Measurements from ENCODE around the gene ADAM29.
"Not testable (repeated sequence)": the region's sequence is repeated elsewhere in the genome, so short reads cannot be mapped to it uniquely, and the experiment has no call there.

The ADAM29 gene

DNA sequence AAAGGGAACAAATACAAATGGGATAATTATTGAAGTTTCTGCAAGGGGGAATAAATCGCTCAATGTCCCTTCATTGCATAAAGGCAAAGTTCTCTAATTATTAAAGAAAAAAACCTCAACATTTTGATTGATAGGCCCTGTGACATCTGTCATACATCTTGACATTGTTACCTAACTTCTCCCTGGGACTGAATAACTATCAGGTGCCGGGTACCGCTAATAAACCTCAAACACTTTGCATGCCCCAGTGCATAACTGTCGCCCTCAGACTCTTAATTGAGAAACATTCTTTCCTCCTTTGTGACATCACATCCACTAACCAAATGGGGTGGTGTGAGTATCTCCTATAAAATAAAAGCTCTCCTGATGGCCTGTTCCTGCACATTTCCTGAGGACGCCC lies at the start of gene ADAM29:
ADAM29 (plus strand) TSS at position 301 of the 400 bp plus-strand sequence. CDS start 57,168 bp downstream, outside the sequence.
- no peak for DNase-seq (ENCODE audit: low spot score)

DNA sequence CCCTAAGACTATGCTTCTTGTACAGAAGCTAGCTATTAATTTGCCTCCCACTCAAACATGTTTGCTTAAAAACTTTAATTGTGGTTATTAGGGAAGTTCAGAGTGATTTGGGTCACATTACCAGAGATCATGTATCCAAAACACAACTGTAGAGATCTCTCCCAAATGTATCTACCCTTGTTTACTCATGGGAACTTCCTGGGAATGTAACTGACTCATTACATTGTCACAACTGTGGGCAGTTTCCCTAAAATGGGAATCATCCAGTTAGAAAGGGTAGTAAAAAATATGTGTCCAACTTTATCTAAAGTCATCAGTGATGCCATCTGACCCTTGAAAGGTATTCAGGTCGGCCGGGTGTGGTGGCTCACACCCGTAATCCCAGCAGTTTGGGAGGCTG lies 48.8 kb upstream of the ADAM29 start:
- DNase-seq (ENCODE audit: low spot score), result no peak

DNA sequence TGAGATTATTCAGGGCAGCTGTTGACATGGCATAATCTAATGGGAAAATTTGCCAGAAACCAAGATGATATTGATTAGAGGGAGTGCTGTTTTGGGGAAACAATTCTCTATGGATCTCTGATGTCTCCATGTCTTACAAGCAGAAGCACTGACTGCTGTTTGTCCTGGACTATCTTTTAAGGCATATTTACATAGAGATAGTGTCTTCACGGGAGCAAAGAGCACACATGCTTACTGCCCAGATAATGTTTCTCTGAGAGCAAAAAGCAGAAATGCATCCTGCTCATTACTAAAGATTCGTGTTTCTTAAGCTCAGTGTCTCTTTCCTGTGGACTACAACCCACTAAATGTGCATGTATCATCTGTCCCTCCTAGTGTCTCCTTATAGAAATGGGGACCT lies 47.8 kb upstream of the ADAM29 start:
- no peak for DNase-seq (ENCODE audit: low spot score)

DNA sequence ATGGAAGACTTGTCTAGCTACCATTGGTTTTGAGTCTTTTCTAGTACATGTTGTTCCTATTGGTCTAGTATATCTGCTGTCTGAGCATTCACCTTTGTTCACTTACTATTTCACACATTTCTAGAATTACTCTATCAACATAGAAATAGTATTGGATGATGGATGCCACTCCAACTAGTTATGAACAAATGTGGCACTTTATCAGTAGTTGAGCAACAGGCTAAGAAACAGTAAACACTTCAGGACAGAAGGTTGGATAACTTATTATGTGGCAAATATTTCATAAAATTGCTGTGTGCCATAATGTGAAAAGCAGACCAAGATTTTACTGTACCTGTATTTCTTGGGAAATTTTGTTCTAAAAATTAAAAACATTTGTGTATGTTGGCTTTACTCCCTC lies 46.8 kb upstream of the ADAM29 start:
- DNase-seq (ENCODE audit: low spot score), result no peak

DNA sequence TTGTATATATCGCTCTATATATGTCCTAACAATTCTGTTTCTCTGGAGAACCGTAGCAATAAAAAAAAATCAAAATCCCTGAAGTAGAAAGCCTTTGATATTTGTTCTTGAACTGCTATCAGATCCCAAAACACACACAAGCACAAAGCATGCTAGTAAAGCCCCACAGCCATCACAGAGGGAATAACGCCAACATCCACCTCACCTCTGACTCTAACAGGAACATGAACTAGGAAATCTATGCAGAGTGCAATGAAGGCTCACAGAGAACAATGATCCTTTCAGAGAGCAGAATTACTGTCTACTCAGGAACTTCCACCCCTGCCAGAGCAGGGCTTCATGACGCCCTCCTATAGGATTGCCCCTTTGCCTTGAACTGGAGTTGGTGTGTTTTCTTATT lies 45.0 kb upstream of the ADAM29 start:
- not testable (repeated sequence) for DNase-seq (ENCODE audit: low spot score)

DNA sequence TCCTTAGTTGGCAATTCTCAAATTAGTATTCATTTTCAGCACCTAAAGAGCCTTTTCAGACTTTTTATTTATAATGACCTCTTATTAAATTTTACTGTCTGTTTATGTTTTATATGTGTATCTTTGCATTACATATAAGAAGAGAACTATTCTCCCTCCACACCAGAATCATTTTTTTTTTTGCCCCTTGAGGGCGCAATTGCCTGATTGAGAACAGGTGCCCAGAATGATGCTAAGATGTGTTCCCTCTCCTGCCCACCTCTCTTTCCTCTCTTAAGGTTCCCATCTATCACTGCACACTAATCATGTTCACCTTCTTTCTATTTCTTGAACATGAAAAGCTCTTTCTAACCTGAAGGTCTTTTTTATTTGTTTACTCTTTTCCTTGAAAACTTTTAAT lies 44.2 kb upstream of the ADAM29 start:
- no peak for DNase-seq (ENCODE audit: low spot score)

DNA sequence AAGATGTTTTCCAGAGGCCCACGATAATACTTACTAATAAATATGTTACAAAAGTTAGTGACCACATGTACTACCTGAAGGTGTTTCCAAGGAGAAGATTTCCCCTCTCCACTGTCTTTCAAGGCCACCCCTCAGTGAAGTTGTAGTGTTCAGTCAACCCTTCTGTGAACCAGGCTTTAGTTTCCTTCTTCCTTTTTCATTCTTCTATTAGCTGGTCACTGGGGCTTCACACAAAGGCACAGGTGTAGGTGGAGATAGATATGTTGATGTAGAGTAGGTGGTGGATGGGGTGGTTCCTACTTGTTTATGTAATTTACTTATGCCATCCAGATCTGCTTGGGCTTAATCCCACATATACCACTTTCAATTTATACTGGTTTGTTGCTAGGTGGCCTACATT lies 43.3 kb upstream of the ADAM29 start:
- DNase-seq (ENCODE audit: low spot score), result no peak

DNA sequence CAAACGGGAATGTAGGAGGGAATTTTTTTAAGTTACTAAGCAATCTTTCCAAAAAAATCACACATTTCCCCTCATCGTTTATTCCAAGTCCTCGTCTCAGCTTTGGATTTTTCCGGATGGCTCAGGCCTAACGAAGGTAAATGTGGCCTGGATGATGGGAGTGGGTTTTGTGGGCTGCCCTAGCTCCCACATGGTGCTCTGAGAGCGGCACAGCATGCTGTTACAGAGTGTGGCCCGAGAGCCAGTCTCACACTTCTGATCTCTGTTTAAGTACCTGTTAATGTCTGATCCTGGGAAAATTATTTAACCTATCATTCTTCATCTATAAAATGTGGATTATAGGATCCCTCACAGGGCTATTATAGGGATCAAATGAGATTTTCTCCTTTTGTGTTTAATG lies 38.2 kb upstream of the ADAM29 start:
- no peak for DNase-seq (ENCODE audit: low spot score)

DNA sequence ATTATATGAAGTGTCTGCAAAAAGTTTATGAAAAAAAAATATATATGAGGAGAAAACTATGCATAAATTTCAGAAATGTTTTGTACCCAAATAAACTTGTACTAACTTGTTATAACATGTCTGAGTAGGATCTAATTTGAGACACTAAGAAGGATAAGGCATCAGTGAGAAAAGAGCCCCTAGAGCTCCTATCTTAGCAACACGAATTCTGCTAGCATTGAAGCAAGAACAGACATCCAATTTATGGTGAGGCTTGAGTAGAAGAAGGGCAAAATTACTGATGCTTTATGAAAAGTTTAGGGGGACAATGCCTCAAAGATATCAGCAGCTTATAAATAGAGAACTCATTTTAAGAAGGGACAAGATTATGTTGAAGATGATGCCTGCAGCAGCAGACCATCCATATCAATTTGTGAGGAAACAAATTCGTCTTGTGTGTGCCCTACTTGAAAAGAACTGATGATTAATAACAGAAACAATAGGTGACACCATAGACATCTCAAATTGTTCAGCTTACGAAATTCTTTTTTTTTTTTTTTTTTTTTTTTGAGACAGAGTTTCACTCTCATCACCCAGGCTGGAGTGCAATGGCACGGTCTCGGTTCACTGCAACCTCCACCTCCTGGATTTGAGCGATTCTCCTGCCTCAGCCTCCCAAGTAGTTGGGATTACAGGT lies 35.7 kb upstream of the ADAM29 start:
- no peak for DNase-seq (ENCODE audit: low spot score)

DNA sequence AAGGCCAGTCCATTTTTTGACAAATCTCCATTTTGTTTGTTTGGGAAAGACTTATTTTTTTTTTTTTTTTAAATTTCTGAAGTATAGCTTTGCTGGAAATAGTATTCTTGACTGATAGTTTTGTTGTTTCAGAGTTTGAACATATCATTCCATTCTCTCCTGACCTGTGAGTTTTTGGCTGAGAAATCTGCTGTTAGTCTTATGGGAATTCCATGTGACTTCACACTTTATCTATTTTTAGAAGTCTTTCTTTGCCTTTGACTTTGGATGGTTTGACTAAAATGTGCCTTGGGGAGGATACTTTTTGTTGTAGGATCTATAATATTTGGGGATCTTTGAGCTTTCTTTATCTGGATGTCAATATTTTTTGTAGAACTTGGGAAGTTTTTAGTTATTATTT lies 10.7 kb upstream of the ADAM29 start:
- no peak for DNase-seq (ENCODE audit: low spot score)

DNA sequence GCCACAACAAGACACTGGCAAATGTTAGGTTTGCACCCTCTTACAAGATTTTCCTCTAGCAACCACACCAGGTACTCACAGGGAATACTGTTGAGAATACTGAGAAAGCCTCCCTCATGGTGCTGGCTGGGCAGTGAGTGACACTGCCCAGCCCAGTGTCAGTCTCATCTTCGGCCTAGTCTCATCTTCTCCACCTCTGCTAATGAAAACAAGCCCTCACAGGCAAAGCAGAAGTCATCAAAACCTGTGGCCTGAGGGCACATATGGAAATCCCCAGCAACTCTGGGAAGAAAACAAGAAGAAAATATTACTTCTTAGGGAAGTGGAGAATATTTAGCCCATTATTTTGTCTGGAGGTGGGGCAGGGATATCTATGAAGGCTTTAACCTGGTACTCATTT lies 7.9 kb upstream of the ADAM29 start:
- no peak for DNase-seq (ENCODE audit: low spot score)

DNA sequence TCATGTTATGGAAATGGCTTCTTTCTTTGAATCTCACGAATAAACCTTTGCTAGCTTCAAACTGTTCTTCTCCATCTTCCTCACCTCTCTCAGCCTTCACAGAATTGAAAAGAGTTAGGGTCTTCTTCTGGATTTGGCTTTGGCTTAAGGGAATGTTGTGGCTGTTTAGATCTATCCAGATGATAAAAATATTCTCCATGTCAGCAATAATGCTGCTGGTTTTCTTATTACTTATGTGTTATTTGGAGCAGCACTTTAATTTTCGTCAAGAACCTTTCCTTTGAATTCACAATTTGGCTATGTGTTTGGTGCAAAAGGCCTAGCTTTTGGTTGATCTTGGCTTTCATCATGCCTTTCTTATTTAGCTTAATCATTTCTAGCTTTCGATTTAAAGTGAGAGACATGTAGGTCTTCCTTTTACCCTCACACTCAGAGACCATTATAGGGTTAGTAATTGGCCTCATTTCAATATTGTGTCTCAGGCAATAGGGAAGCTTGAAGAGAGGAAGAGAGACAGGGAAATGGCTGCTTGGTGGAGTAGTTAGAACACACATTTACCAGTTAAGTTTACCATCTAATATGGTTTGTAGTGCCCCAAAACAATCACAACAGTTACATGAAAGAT lies 5.1 kb upstream of the ADAM29 start:
- no peak for DNase-seq (ENCODE audit: low spot score)

DNA sequence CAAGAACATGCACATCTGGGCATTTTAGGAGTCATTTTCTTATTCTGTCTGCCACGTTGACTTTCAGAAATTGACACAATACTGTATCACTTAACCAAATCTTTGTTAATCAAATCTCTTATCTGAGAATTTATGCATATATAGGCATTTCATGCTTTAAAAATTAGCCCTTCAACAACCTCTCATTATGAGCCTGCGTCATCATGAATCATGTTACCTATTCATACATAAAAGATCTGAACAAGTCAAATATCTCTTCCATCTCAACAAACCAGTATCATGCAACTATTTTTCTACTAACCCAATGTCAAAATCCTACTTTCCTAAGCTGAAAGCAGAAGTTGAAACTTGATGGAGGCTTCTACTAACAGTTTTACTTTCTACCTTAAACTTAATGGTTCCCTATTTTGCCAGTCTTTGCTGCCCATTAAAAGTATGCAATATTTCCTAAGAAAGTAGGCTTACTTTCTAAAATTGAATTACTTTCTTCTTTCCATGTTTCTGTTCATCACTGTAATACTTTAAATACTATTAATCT lies 1.8 kb downstream of the ADAM29 start:
- no peak for DNase-seq (ENCODE audit: low spot score)

DNA sequence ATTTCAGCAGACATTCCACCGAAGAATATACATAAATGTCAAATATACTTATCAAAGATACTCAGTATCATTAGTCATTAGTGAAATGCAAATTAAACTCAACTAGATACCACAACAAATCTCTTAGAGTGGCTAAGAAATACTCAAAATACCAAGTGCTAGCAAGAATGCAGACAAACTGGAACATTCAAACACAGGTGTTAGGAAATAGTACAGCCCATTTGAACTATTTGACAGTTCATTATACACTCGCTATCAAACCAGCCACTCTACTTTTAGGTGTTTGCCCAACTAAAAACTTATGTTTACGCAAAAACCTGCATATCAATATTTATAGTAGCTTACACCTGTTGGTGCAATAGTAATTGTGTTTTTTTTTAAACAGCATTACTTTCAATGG lies 8.8 kb downstream of the ADAM29 start:
- no peak for DNase-seq (ENCODE audit: low spot score)

DNA sequence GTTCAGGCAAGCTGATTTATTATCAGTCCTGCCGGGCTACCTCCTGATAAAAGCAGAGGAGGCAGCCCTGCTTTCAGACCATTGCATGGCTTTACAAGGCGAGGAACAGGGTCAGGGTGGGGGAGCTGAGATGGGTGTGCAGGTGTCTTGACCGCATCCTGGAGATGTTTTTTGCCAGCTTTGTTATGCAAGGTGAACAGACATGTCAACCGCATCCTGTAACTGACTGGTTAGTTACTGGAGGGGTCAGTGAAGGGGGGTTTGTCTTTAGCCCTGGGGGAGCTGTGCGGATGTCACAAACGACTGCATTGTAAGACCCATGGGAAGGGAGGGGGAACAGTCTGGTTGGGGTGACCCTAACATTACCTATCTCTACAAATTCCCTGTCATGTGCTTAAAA lies 10.0 kb downstream of the ADAM29 start:
- no peak for DNase-seq (ENCODE audit: low spot score)

DNA sequence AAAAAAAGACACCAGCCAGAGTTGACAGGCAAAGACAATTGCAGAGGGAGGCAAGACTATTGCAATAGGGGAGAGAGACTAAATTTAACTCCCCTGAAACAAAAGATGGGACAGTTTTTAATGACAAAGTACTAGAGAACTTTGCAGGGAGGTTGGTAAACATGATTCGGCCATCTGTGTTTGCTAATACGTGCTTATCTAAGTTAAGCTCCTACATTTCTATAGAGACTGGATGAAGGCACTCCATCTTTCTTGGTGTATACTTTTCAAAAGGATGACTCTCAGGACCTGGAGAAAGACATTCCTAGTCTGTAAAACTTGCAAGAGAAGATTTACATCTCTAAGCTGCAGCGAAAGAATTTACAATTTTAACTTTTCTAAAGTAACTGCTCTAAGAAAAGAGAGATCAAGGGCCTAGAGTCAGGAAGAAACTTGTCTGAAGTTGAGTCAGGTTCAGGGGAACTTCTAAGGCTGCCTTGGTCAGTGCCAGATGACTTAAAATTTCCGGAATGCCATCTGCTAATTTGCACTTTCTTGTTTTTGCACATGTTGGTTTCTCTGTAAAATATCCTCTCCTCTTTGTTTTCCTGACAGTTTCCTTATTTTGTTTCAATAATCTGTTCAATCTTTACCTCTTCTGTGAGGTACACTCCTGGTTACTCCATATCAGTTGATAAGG lies 10.6 kb downstream of the ADAM29 start:
- DNase-seq (ENCODE audit: low spot score), result no peak

DNA sequence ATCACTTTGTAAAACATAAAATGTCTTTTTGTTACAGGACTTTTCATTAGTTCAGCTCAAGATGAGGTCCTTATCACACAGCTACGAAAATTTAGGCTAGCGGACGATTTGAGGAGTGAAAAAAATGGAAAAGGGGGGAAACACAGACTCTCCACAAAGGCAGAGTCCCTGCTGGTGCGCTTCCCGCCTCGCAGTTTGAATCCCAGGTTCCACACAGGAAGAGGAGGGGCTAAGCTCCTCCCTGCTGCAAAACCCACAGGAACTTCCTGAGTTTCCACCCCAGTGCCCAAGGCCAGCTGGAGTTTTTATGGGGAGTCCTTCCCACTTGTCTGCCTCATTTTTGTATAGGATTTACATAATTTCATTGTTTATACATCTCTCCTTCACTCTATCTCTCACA lies 11.2 kb downstream of the ADAM29 start:
- no peak for DNase-seq (ENCODE audit: low spot score)

DNA sequence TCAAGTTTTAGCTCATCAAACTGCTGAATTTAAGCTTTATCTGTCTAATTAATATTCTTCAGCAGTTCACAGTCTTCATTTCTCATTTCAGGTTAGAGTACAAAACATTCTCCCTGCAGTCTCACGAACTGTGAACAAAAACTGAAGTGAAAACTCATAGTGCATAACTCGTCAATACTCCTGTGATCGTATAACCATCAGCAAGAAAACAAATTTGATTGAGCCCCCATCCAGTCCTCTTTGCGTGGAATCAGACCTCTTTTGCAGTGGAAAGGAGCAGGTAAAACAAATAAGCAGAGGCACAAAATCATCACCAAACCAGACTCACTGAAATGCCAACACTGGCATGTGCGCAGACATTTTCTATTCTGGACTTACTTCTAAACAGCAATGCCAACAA lies 12.7 kb downstream of the ADAM29 start:
- no peak for DNase-seq (ENCODE audit: low spot score)

DNA sequence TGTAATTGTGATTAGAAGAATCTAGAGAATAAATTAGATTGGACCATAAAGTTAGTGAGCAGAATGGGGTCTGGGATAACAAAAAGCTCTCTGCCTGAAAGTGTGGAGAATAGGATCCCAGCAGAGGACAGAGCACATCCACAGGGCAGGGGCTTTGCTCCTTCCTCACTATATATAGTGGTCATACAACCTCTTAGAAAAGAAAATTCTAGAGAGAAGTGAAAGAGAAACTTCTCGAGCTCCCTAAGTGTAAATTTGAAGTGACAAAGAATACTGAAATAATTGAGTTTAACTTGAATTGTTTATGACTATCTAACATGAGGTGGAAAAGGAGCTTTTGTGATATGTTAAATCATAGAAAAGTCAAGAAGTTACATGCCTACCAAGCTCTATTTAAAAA lies 14.9 kb downstream of the ADAM29 start:
- no peak for DNase-seq (ENCODE audit: low spot score)

DNA sequence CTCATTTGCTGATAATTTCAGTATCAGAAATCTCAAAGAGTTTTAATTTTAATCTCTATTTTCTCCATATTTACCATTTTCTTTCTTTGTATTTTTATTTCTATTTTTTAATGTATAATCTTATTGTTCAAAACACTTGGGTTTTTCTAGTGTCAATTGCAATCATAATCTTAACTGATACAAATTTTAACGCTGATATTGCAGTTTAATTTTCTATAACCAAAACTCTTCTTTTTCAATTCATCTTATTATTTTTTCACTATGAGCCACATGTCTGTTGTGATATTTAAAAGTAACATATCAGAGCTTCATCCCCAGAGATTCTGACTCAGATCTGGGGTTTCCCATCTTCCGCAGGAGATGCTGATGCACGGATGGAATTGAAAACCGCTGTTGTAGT lies 16.2 kb downstream of the ADAM29 start:
- DNase-seq (ENCODE audit: low spot score), result no peak

DNA sequence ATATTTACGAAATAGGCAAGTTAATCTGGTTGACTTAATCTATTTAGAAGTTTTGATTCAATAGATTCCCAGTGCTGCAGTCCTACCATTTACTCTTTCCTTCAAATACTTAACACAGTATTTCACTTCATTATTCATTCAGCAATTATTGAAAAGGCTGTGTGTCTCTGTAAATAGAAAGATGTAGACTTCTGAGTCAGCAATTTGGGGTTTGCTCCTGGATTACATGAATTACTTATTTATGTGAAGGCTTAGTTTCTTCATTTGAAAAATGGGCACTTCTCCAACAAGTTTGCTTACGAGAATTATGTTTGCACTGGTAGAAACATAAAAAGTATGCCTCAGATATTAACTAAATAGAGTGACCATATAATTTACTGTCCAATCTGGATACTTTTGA lies 17.4 kb downstream of the ADAM29 start:
- no peak for DNase-seq (ENCODE audit: low spot score)

DNA sequence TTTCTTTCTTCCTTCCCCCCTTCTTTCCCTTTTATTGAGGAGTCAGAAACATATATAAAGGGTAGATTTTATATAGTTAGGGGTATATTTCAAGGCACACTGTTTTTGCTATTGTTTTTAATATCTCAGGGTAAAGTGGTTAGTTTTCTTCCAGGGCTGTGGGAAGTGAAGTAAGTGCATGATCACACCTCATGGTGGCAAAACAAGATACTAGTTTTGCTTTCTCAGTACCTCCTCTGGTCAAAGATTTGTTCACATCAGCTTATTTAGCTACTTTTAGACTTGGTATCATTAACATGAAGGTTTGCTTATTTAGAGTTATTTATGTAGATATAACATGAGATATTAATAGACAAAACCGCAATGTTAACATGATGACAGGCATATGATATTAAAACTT lies 21.8 kb downstream of the ADAM29 start:
- no peak for DNase-seq (ENCODE audit: low spot score)

DNA sequence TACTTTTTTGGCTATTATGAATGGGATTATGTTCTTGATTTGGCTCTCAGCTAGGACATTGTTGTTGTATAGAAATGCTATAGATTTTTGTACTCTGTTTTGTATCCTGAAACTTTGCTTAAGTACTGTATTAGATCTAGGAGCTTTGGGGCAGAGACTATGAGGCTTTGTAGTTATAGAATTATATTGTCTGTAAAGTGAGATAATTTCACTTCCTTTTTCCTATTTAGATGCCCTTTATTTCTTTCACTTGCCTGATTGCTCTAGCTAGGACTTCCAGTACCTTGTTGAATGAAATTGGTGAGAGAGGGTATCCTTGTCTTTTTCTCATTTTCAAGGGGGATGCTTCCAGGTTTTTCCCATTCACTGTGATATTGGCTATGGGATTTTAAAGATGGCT lies 28.1 kb downstream of the ADAM29 start:
- DNase-seq (ENCODE audit: low spot score), result no peak
